Stimulated activated CD8-positive, alpha-beta memory T cell treated with anti-CD3 and anti-CD28 coated beads, Interleukin-4, amount 100 ng/mL, for 48 hours (primary cell): ENCODE results near the gene PRKCZ.

Source experiments
- DNase-seq: peaks from one replicate; pipeline ENCODE4 v3.0.0-alpha.2; 2020

PRKCZ gene

GRCh38 chr1:2067981-2068380, 17.8 kb downstream of the PRKCZ start:
- DNase-seq = no peak

GRCh38 chr1:2068951-2069350, 18.7 kb downstream of the PRKCZ start:
- no peak for DNase-seq

DNA sequence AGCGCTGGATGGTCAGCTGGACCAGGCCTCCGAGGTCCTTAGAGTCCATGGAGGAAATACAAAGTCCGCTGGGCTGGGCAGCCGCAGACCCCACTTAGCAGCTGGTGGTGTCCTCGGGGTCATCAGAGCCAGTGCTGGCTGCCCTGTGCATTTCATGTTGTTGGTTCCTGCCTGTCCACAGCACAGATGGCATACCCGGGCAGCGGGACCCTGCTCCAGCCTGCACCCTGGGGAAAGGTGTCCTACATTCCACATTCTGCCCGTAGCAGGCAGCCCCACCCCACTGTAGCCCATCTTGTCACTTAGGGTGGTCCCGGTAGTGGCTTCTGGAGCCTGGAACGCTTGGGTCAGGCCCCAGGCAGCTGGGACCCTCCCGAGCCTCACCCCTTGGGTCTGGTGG, 19.8 kb downstream of the PRKCZ start:
- DNase-seq = no peak

- no peak for DNase-seq
Observed at GRCh38 chr1:2070800-2071530, 20.8 kb downstream of the PRKCZ start.

GRCh38 chr1:2072109-2072806, 22.0 kb downstream of the PRKCZ start:
- DNase-seq = peak; percentile 32

DNA sequence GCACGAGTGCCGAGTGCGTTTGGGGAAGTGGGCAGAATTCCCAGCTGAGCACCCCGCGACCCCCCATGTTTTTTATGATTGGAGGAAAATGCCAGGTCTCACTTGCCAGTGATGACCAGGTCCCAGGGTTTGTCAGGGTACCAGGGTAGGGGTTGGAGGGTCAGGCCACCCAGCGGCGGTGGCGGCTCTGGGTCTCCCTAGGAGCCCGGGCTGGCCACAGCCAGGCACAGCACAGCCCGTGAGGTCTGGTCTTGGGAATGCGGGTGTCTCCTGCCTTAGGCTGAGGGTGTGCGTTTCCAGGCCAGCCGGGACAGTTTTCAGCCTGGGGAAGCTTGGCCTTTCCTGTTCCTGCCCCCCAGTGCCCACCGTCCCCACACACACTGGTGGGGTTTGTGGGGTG, 22.7 kb downstream of the PRKCZ start:
- no peak for DNase-seq

DNA sequence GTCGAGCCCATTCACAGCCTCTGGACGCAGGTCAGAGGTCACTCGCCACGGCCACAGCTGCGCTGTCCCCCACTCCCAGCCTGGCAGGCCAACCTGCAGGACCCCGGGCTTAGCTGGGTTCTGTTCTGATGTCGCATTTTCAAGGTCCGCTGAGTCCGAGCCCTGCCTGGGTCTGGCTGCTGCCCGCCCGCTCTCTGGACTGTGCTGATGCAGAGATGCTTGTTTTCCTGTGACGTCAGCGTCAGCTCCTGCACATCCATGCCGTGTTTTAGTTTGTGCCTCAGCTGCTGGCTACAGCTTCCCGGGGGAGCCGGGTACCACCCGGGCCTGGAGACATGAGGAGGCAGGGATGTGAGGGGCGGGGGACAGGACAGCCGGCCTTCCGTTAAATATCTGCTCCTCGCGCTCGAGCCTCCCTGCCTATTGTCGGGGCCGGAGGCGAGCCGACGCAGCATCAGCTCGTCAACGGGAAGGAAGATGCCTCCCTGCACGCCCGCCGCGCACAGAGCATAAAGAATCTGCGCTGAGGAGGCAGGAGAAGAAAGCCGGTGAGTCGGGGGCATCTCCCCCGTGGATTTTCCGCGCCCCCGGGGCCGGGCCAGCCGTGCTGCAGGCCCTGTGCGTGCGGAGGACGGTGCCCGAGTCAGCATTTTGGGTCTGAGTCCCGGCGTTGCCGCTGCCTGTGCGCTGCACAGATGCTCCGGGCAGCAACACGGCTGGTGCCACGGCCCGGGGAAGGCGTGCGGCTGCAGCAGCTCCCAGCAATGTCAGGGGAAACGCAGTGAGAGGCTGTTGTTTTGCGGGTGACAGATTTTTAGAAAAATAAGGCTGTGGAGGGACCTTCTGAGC, 23.4 kb downstream of the PRKCZ start:
- DNase-seq = no peak

- DNase-seq = no peak
Observed at GRCh38 chr1:2074396-2074795, 24.2 kb downstream of the PRKCZ start.

GRCh38 chr1:2074944-2075740, 24.9 kb downstream of the PRKCZ start:
- DNase-seq = no peak

DNA sequence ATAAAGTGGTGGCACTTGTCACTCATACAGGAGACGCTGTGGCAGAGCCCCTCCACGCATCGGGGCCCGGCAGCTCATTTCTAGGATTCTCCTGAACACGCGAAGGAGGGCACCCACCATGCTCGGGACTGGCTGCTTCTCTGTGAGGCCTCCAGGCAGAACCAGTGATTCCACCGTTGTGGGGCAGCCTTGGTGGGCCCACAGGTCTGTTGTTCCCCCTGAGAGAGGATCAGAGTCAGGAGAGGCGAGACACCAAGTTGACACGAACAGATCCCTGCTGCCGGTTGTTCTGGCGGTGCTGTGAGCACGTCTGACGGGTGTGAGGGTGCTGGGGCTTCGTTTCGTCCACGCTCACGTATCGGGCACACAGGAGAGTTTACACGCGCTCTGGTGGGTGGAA, 26.6 kb downstream of the PRKCZ start:
- no peak for DNase-seq

DNA sequence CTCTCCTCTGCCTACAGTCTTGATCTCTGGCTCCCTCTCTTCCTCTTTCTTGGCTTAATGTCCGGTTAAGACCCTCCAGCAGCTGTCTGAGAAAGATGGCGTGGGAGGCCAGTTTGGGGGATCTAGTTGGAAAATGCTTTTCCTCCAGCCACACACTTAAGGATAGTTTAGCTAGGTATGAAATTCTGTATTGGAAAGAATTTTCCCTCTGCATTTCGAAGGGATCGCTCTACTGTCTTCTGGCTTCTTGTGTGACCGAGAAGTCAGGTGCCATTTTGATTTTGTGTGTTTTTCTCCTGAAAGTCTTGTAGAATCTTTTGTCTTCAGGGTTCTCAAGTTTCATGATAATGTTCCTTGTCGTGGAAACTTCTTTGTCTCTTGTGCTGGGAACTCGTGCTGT, 28.0 kb downstream of the PRKCZ start:
- no peak for DNase-seq

DNA sequence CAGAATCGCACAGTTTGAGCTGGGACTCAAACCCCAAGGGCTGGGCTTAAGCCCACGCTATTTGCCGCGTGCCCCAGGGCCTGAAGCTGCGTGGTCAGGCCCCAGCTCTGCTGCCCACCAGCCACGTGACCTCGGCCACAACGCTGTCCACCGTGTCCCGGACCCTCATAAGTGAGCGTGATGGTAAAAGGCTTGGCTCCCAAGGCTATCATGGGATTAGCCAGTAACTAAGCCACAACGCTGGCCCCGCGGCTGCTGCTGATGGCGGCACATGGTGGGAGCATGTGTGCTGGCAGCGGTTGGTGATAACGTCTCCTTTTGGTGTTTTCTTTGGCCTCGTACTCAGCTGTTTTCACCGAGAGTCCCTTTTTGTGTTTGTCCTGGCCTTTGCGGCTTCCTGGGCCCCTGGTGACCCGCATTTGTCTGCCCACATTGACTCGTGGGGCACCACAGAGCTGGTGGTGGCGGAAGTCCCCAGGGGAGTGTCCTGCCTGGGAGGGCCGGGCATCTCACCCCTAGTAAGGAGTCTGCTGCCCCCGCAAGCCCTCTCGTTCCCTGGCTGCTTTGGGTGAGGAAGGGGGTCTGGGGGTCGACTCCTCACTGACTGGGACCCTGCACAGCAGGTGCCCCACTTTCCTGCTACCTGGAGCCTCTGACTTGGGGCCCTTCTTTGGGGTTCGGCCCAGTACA, 29.3 kb downstream of the PRKCZ start:
- DNase-seq = no peak

- DNase-seq = no peak
Observed at GRCh38 chr1:2080140-2080539, 29.9 kb downstream of the PRKCZ start.

- DNase-seq = no peak
Observed at GRCh38 chr1:2080884-2081283, 30.7 kb downstream of the PRKCZ start.

DNA sequence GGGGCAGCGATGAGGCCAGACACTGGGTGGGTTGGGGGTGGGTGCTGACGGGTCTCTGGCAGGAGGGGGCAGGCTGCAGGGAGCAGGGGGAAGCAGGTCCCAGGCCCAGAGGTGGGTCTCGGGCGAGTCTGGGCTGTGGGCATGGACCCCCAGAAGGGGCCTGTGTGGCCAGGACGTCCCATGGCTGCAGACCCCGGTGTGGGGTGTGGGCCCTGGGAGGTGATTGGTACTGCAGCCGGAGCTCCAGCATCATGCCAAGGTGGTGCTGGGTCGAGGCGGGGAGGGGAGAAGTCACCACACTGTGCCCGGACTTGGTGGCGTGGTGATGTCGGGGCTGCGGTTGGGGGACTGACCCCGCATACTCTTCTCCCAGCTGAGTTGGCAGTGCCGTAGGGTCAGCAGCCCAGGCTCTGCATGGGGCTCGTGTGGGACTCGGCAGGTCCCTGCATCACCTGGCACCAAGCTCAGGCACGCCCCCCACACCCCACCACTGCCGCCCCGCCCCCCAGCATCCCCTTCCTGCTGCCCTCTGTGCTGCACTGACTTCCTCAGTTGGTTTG, 31.2 kb downstream of the PRKCZ start:
- DNase-seq = no peak

- DNase-seq = no peak
Observed at GRCh38 chr1:2082064-2082463, 31.9 kb downstream of the PRKCZ start.

DNA sequence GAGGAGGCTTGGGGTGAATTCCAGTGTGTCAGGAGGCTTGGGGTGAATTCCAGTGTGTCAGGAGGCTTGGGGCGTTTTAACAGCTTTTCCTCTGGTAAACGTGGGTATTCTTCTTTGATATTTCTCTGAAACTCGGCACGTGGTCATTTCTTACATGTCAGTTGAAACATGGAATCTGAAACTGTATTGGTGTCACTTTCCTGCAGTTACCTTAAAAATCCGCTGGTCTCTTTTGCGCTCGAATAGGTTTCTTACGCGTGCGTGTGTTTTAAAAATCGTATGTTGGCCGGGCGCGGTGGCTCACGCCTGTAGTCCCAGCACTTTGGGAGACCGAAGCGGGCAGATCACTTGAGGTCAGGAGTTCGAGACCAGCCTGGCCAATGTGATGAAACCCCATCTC, 33.5 kb downstream of the PRKCZ start:
- DNase-seq = no peak

GRCh38 chr1:2084306-2084705, 34.1 kb downstream of the PRKCZ start:
- no peak for DNase-seq

- no peak for DNase-seq
Observed at GRCh38 chr1:2085080-2085479, 34.9 kb downstream of the PRKCZ start.

- DNase-seq = no peak
Observed at GRCh38 chr1:2086446-2087078, 36.4 kb downstream of the PRKCZ start.

- no peak for DNase-seq
Observed at GRCh38 chr1:2087766-2088165, 37.6 kb downstream of the PRKCZ start.
